Measurements from ENCODE around the gene ATP6V0B. TPM values are rescaled to one million over a fixed set of nuclear protein-coding genes. Genes with fewer than 3 reads are reported as not detected.

ATP6V0B gene
- total and polyA plus RNA-seq, 8 donors: 59.8 to 208 (median 84.8) TPM

DNA sequence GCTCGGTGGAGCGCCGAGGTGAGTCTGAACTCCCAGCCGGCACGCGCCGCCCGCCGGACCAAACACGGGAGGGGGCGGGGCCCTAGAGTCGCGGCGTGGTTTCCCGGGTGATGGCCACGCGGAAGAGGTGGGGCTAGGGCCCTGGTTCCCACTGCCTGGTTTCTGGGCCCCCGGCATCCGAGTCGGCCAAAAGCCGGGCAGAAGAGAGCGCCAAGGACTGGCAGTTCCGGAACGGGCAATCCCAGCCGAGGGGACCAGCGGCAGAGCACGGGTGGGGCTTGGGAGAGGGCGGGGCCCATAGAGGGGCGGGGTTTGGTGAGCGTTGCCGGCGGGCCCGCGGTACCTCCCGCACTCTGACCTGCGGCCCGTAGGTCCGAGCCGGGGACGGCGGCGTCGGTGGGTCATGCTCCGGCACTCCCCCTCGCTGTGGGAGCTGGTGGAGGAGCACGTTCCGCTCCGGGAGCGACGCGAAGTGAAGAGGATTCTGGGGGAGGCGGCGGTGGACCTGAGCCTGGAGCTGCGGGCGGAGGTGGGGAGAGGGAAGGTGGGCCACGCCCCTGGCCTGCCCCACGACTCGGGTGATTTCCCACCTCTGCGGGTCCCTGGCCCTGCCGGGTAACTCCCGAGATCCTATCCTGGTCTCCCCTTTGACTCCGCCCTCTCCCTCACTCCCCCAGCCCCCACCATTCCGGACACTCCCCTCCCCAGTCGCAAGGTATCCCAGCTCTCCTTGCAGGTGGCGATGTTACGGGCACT, 16.9 kb downstream of the ATP6V0B start, which contains the start of gene CCDC24:
Gene CCDC24 (plus strand): TSS at position 124 of the 756 bp plus-strand sequence. CDS start 280 bp downstream, at position 404.
- TF ChIP-seq, protein P1, sequence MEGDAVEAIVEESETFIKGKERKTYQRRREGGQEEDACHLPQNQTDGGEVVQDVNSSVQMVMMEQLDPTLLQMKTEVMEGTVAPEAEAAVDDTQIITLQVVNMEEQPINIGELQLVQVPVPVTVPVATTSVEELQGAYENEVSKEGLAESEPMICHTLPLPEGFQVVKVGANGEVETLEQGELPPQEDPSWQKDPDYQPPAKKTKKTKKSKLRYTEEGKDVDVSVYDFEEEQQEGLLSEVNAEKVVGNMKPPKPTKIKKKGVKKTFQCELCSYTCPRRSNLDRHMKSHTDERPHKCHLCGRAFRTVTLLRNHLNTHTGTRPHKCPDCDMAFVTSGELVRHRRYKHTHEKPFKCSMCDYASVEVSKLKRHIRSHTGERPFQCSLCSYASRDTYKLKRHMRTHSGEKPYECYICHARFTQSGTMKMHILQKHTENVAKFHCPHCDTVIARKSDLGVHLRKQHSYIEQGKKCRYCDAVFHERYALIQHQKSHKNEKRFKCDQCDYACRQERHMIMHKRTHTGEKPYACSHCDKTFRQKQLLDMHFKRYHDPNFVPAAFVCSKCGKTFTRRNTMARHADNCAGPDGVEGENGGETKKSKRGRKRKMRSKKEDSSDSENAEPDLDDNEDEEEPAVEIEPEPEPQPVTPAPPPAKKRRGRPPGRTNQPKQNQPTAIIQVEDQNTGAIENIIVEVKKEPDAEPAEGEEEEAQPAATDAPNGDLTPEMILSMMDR (IDR thresholded peaks at IDR 0.05): no peak
- WGBS, 2 donors: 0 to 1% methylated on average over 42 to 66 of the region's 66 CpGs
- H3K4me1 ChIP-seq: peaks cover 0 to 12% (median 5%) of the 10 kb centered on the region in 3 donors
- no peaks in the 10 kb centered on the region for H3K27me3 ChIP-seq
- peak within 1 kb of the TSS; percentile 57 to 87 (median 64) for H3K4me3 ChIP-seq
- no peaks in the 10 kb centered on the region for H3K36me3 ChIP-seq
- no peak for FAIRE-seq
- intact Hi-C loops (cut with DNase I): no loop called here
- H3K27ac ChIP-seq: peak within 1 kb of the TSS; percentile 73 to 89 (median 84)
- H3K9me3 ChIP-seq: no peaks in the 10 kb centered on the region
- DNase-seq: peak; percentile 83 to 94 (median 90)
- ATAC-seq: peak; percentile 85 to 91 (median 88)

DNA sequence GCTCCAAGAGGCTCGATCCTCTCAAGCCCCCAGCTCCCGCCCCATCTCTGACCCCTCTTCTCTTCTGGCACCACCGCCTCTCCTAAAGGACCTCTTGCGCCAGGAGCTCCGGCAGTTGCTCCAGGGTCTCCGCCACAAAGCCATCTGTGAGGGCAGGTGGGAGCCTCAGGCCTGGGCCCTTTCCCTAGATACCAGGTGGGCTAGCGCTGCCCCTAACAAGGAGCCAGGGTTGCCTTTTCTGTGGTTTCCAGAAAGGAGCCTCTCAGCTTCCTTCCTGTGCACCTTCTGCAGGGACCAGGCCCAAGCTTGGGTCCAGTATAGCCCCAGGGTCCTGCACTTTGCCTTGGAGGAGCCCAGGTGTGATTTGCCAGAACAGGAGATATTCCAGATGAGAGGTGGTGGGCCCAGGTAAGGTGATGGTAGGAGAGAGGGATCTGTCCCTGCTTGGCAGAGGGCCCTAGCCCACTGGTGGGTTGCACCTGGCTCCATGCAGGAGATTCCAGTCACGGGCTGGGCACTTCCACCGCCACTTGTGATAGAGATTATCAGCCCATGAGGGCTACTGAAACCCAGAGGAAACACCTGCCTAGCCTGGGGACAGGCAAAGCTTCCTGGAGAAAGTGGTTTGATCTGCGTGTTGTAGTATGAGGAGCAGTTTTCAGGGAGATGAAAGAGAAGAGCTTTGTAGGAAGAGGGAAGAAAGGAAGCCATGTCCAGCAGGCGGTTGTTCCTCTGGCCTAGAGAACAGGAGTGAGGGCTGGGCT, 17.7 kb downstream of the ATP6V0B start:
- intact Hi-C loops (cut with DNase I): no loop called here
- TF ChIP-seq, protein P1 (IDR thresholded peaks at IDR 0.05): no peak
- 34 to 37% methylated on average over 11 of the region's 11 CpGs for WGBS, 2 donors
- Histone ChIP-seq H3K4me1 (peaks cover 0 to 12% (median 5%) of the 10 kb centered on the region in 3 donors), H3K27ac (peak overlapping the region; percentile 73 to 89 (median 84)), H3K4me3 (peak overlapping the region; percentile 57 to 87 (median 64)), H3K9me3 (no peaks in the 10 kb centered on the region), H3K27me3 (no peaks in the 10 kb centered on the region), H3K36me3 (no peaks in the 10 kb centered on the region)
- ATAC-seq (peak in 1 of 4 donors; percentile 0), DNase-seq (peak in 1 of 6 donors; percentile 38), FAIRE-seq (no peak)

DNA sequence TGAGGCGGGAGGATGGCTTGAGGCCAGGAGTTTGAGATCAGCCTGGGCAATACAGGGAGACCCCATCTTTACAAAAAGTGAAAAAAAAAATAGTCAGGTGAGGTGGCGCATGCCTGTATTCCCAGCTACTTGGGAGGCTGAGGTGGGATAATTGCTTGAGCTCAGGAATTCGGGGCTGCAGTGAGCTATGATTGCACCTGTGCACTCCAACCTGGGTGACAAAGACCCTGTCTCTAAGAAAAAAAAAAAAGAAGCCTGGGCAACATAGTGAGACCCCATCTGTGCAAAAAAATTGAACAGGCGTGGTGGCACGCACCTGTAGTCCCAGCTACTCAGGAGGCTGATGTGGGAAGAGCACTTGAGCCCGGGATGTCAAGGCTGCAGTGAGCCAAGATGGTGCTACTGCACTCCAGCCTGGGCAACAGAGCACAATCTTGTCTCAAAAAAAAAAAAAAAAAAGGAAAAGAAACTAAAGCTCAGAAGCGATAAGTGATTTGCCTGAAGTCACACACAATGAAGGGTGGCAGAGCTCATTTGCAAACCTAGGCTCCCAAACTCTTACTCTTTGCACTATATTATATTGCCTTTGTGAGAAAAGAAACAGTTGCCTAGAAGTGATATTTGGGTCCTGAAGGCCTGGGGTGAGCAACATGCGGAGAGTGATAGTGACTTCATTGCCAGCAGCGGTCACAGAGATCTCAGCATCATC, 18.6 kb downstream of the ATP6V0B start:
- Histone ChIP-seq H3K4me1 (peaks cover 0 to 12% (median 5%) of the 10 kb centered on the region in 3 donors), H3K36me3 (no peaks in the 10 kb centered on the region), H3K4me3 (no peak overlapping the region), H3K27me3 (no peaks in the 10 kb centered on the region), H3K27ac (no peak overlapping the region), H3K9me3 (no peaks in the 10 kb centered on the region)
- TF ChIP-seq, protein P1 (IDR thresholded peaks at IDR 0.05): no peak
- DNase-seq: no peak
- WGBS, 2 donors: 91 to 95% methylated on average over 9 of the region's 9 CpGs
- no peak for FAIRE-seq
- ATAC-seq: no peak
- intact Hi-C loops (cut with DNase I): no loop called here

DNA sequence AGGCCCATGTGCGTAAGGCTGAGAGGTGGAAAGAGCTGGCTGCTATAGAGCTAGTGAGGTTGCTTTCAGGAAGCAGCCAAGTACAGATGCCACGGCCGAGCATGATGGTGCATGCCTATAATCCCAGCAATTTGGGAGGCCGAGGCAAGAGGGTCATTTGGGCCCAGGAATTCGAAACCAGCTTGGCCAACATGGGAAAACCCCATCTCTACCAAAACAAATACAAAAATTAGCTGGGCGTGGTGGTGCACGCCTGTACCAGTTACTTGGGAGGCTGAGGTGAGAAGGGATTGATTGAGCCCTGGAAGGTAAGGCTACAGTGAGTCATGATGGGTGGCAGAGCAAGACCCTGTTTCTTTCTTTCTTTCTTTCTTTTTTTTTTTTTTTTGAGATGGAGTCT, 19.3 kb downstream of the ATP6V0B start:
- FAIRE-seq (no peak), ATAC-seq (no peak), DNase-seq (no peak)
- H3K27me3 ChIP-seq: no peaks in the 10 kb centered on the region
- no peak overlapping the region for H3K4me3 ChIP-seq
- intact Hi-C loops (cut with DNase I): no loop called here
- no peak overlapping the region for H3K27ac ChIP-seq
- 91 to 94% methylated on average over 7 of the region's 7 CpGs for WGBS, 2 donors
- no peaks in the 10 kb centered on the region for H3K36me3 ChIP-seq
- TF ChIP-seq, protein P1 (IDR thresholded peaks at IDR 0.05): no peak
- no peaks in the 10 kb centered on the region for H3K9me3 ChIP-seq
- peaks cover 0 to 12% (median 5%) of the 10 kb centered on the region in 3 donors for H3K4me1 ChIP-seq
